ENCODE measurements around the gene ACTBL2. TPM values are rescaled to one million over a fixed set of nuclear protein-coding genes. Genes with fewer than 3 reads are reported as not detected.
"Not testable (repeated sequence)": the region's sequence is repeated elsewhere in the genome, so short reads cannot be mapped to it uniquely, and the experiment has no call there.

Gene ACTBL2
- 0.16 and 0.51 TPM in 2 replicates for total RNA-seq (2014; rRNA removed; shearing (Covaris generic))

DNA sequence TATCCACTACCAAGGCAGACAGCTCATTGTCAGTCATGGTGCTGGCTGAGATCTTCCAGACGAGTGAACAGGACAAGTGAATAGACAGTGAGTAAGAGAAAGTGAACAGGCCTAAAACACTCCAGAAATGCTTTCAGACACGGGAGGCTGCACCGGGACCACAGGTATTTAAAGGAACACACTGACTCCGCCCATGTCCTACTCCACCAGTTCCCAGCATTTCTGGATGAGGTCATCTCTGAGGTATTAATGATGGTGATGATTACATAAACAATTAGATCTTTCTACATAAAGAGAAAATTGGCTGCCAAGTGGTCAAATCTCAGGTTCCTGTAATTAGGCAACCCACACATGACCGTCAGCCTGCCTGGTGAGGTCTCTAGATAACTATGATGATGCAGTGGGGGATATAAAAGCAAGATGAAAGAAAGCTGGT is at the start of gene ACTBL2:
TSS of gene ACTBL2 (minus strand) at position 141 of the 436 bp plus-strand sequence. CDS start at position 37, 104 bp downstream.
- peak; percentile 54 for DNase-seq (ENCODE audit: low spot score)

DNA sequence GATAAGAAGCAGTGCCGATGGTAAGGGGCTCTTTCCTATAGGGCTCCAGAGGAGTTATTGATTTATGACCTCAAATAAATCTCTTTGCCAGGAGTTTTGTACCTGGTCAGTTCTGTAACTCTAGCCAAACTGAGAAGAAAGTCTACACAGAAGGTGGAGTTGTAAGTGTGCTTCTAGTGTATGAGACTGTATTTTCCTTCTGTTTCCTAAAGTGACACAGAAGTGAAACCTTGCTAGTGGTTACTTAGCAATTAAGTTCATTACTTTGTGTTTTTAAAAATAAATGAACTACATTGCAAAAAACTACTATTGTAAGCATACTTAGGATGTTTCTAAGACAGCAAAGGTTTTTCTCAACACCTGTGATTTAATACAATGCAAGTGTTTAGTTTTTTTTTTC is 48.7 kb upstream of the ACTBL2 start:
- no peak for DNase-seq (ENCODE audit: low spot score)

DNA sequence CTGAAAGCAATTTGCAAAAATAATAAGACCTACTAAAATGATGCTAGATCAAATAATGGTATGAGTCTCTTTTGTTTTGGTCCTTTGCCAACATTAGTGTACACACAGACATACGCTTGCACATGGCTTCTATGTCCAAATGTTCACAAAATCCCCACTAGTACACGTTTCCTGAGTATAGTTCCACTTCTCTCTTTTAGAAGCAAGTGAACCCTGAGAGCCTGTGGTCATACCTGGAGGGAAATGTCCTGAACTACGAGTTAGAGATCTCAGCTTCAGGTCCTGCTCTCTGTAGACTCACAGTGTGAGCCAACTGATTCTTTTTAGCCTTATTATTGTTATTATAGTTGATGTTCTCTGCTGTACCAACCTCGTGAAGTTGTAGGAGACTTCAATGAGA is 47.3 kb upstream of the ACTBL2 start:
- DNase-seq (ENCODE audit: low spot score) = no peak

DNA sequence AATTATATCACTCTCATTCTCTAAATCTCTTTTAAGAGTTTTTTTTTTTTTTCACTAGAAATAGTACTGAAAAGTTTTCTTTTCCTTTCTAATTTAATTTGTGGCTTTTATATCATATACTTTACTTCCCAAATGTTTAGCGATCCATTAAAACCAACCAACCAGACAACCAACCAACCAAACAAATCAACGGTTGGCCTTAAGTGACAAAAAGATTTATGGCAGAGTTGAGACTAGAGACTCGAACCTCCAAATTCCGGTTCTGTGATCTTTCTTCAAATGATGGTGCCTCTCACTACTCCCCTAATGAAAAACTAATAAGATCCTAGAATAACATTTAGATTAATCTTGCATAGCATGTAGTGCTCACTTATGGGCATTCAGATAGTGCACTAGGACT is 45.3 kb upstream of the ACTBL2 start:
- DNase-seq (ENCODE audit: low spot score) = no peak

DNA sequence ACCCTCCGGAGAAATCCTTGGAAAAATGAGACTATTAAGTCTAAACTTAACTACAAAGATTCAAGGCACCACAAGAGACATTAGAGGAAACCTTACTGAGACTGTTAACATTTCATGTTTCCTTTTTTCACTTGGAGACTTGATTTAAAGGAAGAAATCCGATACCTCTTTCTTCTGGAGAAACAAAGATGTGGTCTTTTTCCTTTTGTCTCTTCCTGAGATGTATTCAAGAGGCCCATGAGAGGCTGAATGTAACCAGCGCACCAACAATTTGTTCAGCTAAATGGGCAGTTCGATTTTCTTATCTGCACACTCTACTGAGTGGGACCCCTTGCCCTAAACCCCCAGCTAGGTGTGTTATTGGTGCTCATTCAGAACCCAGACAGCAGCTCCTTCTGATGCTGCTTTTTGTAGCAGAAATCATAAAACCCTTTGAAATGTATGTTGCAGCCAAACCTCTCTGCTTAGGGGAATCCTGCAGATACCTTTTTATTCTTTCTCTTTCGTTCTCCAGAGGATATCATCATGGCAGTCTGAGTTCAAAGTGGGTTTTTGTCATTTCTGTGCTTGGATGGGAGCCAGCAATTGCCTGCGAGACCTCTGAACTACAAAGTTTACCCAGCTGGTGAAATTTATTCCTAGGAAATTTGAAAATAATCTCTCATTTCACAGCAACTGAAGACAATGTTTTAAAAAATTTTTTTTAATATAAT is 41.9 kb upstream of the ACTBL2 start:
- no peak for DNase-seq (ENCODE audit: low spot score)

DNA sequence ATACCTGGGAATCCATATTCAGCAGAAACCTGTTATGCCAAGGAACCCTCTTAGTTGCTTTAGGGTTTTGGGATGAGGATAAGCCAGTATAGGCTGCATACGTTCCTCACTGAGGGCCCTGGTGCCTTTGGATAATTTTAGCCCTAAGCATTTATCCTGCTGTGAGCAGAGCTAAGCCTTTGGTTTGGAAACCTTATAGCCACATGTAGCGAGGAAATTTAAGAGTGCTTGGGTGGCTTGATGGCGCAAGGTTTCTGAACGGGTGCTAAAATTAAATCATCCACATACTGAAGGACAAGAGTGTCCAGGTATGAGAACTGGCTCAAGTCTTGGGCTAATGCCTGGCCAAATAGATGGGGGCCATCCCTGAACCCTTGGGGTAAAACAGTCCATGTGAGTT is 39.9 kb upstream of the ACTBL2 start:
- not testable (repeated sequence) for DNase-seq (ENCODE audit: low spot score)

DNA sequence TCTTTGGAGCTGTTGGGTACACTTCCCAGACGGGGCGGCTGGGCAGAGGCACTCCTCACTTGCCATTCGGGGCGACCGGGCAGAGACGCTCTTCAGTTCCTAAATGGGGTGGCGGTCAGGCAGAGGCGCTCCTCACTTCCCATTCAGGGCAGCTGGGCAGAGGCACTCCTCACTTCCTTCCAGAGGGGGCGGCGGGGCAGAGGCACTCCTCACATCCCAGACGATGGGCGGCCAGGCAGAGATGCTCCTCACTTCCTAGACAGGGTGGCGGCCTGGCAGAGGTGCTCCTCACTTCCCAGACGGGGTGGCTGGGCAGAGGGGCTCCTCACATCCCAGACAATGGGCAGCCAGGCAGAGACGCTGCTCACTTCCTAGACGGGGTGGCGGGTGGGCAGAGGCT is 35.8 kb upstream of the ACTBL2 start:
- not testable (repeated sequence) for DNase-seq (ENCODE audit: low spot score)

DNA sequence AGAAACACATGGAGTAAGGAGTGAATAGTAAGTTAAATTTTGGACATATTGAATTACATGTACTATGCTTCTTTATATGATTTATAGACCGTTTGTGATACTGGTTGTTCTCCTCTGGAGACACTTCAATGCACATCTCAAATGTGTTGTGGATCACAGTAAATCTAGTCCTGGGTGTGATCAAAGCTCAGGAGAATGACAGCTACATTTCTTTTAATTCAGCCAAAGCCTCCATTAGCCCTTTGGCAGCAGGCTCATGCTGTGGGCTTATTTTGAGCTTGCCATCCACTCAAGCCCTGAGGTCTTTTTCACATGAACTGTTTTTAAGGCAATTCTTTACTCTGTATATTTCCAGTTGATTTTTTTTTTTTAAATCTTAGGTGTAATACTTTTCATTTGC is 34.6 kb upstream of the ACTBL2 start:
- no peak for DNase-seq (ENCODE audit: low spot score)

DNA sequence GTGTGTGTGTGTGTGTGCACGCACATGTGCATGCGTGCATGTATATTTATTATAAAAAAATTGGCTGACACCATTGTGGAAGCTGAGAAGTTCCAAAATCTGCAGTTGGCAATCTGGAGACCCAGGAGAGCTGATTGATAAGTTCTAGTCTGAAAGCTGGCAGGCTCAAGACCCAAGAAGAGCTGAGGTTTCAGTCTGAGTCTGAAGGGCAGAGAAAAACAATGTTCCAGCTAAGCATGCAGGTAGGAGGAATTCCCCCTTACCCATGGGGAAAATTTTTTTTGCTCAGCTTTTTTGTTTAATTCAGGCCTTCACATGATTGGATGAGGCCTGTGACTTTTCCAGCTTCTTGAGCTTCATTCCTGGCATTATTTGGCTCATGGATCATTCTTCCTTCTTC is 31.2 kb upstream of the ACTBL2 start:
- DNase-seq (ENCODE audit: low spot score) = no peak

DNA sequence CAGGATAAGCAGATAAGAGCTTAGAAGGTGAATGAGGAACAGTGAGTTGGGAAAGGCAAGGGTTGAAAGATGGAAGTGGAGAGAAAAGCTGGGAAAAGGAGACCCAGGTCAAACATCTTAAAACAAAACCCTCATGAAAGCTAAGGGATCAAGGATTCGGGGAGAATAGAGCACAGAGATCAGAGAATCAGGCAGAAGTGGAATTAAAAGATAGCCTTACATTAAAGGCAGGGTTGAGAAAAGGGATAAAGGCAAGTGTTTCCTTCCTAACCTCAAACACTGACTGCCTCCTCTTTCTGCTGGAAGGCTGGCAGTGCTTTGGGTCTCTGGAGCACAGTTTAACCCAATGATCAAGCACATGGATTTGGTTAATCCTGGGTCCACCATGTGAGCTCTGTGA is 28.7 kb upstream of the ACTBL2 start:
- no peak for DNase-seq (ENCODE audit: low spot score)

DNA sequence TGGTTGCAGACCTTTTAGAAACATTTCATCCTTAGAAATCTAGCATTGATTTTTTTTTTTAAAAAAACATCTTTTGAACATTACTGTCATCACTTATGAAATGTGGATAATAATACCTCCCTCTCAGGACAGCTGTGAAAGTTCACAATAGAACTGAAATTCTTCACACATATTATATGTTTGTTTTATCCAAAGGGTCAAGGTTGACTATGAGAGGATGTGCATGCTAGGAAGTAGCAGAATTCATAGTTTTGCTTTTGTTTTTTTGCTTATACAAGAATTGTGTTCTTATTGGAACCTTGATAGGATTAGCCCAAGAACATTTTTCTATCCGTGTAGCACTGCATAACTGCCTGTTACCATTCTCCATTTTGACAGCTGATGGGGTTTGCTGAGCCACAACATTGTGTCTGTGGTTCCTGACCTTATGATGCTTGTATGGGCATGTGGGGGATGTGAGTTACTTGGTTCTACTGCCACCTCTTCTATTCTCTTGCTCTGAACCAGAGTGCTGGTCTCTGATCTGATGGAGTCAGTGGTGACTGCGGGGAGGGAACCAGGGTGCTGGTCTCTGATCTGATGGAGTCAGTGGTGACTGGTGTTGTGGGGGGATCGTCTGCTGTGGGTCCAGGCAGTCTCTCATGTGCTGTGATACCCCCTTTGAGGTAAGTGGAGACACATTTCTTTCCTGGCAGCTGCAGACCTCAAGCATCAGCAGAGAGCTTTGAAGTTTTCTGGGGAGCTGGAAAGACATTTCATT is 27.1 kb upstream of the ACTBL2 start:
- DNase-seq (ENCODE audit: low spot score) = no peak

DNA sequence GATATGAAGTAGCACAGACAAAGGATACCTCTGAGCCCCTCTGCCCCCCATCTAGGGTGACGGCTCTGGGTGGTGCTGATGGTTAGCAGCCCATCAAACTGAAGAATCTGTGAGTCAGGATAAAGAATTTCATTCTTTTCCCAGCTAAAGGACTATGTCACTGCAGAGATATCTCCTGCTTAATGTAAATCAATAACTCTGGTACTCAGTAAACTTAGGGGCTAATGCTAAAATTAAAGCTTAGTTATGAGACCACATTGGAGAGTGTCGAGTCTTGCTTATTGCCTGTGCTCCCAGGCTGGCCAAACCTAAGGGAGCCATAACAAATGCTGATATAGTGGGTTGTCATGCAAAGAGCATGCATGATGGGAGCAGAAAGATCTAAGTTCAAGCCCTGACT is 25.6 kb upstream of the ACTBL2 start:
- no peak for DNase-seq (ENCODE audit: low spot score)

DNA sequence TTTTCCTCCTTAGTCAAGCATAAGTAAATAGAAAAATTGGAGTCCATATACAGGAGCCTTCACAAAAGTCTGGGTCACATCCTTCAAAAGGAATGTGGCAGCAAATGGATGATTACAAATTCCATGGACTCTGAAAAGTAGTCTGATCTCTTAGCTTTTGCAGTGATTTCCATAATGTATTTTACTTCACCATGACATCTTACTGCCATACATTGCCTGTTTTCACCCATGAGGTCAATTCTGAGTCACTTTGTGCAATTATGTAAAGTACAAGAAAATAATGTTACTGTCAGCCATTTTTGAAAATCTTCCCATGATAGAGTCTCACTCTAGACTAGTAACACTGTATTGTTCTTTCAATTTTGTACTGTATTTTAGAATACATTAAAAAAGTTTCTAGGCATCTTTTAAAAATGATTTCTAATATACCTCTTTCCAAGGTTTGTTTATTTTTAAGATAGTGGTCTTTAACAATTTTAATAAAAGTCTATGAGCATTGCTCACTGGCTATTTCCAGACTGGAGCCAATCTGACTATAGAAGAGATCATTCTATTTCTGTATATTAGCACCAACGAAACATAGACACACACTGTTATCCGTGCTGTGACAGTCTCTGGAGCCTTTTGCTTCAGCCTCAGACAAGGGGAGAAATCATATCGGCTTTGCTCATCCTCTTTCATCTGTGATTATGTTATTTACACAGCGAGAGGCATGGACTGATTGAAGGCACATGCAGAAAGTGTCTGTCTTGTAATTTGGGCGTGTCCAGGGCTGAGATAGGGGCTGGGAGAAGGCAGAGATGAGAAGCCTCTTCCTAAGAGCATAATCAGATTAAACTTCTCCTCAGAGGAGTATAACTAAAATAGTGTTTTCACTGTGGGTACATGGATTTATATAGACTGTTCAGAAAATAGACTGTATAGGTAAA is 22.9 kb upstream of the ACTBL2 start:
- no peak for DNase-seq (ENCODE audit: low spot score)

DNA sequence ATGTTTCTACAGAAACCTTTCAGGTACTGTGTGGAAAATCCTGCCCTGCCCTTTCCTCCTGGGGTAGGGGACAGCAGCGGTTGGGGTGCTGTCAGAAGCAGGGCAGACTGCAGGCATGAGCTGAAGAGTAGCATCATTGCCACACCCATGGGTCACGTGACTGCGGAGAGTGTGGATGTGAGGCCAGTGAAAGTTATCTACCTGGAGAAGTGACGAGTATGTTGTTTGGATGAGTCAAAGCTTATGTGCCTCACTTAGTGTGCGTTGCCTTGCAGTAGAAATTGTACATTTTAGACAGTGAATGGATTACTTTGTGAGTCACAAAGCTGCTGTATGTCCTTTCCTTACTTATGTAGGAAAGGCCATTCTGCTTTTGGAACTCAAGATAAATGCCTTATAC is 21.7 kb upstream of the ACTBL2 start:
- no peak for DNase-seq (ENCODE audit: low spot score)

DNA sequence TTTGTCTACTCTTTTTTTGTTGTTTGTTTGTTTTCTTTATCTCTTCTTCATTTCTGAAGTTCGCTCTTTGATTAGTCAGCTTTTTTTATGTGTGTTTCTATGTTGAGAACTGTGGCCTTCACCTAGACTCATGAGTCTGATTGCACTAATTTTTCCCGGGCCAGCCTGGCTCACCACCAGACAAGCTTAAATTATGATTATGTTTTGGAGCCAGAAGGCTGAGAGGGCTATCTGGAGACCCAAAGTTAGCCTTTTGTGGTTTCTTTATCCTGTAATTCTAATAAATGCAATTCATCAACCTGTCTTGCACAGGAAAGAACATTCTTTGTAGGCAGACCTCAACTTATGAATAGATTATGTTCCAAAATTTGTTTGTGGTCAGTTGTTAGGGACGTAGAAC is 20.8 kb upstream of the ACTBL2 start:
- no peak for DNase-seq (ENCODE audit: low spot score)

DNA sequence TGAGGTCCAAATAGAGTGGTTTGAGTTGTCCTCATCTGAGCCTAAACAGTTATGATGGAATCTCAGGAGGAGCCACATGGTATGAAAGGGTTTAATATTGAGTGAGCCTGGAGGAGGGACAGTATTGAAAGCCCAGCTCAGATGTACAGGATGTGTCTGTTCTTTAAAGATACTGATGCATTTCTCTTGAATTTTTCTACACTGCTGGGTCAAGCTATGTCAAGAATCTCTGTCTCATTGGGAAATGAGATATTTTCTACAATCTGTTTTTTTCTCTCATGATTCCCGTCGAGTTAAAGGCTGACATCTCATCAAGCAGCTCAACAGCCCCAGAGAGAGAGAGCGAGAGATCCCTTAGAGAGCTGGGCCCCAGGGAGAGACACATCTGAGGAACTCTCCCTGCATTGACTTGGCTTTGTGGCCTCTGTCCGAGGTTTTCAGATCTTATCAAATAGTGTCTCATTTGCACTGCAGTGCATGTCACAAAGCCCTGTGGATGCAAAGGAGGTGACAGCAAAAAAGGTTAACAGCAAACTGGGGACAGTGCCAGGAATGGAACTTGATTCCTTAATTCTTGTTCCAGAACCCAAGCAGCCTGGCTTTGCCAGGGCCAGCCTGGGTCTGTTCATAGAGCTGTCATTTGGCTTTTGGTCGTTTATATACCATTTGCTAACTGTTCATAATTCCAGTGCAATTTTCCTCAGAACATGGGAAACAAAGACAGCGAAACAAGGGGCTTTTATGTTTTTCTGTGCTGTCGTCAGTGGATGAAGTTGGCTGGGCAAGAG is 19.0 kb upstream of the ACTBL2 start:
- peak; percentile 39 for DNase-seq (ENCODE audit: low spot score)

DNA sequence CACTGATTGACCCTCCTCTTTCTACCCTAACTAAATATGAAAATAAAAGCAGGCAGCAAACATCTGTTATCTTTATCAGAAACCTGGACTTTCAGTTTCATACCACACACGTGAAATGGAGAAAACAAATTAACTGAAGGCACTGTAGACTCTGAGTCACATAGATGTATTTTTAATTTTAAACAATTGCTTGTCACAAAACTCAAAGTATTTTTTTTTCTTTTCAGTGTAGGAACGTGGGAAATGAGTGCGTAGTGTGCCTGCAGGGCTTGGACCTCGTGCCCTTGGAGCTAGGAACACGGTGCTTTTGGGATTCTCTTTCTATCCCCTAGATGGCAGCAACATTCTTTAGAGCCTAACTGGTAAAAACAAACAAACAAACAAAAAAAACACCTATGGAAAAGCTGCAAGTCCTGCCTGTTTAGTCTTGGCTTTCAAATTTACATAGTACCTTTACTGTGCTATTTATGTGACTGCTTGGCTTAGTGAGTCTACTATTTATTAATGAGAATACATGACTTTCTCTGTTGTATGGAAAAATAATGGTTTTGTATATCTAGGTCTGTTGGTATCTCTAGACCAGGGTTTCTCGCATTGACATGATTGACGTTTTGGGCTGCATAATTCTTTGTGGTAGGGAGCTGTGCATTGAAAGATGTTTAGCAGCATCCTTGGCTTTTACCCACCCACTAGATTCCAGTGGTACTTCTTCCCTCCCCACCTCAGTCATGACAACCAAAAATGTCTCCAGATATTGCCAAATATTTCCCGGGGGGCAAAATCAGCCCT is 16.8 kb upstream of the ACTBL2 start:
- DNase-seq (ENCODE audit: low spot score) = peak; percentile 72

DNA sequence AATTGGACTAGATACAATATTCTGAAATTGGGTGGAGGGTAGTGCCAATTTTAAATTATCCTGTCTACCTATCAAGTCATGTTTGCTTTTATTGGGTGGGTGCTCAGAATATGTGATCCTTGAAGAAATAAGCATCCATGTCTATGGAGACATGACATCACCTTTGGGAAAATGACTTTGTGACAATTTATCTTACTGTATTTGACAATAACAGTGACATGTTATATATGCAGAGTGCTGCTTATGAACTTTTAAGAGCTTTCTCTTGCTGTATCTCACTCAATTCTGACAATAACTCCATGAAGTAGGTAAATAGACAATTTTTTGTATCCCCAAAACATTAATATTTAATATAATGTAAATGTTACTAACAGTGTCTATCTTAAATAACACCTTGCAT is 15.1 kb upstream of the ACTBL2 start:
- DNase-seq (ENCODE audit: low spot score) = no peak

DNA sequence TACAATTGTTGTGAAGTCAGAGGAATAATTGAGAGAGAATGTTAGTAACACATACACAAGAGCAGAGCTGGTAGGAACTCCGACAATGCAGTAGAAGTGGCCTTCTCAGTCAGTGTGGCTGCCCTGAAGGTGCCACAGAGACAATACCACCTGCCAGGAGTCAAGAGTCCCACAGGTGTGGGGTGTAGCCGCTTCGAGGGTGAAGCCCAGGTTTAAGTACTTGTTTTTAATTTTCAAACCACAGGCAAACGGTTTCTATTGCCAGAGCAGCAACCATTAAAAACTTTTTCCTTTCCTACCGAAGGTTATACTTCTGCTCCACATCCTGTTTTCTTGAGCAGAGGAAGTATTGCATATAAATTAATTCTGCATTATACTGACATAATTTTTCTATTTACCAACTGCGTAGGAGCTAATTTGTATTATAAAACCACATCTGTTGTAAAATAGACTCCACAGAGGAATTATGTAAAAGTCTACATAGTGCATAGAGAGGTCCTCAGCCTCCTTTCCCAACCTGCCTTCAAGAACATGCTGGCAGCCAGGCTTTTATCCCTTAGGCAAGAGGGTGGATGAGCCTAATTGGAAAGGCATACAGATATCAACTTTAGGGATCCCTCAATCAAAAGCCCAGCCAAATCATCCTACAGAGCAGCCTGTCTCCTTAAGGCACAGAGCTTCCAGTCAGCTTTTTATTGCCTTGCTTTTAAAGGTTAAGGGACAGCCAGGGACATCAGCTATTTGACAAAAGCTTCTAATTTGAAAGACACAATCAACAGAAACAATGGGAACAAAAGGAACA is 12.9 kb upstream of the ACTBL2 start:
- peak; percentile 84 for DNase-seq (ENCODE audit: low spot score)

All from HT-29 (cell line).